Measurements from ENCODE around the gene CHAD. TPM values are rescaled to one million over a fixed set of nuclear protein-coding genes. Genes with fewer than 3 reads are reported as not detected.
"Not testable (repeated sequence)": the region's sequence is repeated elsewhere in the genome, so short reads cannot be mapped to it uniquely, and the experiment has no call there.

Gene CHAD
- total and polyA plus RNA-seq, 2 of the 13 experiments (the other 11 are each of a cell fraction or from before 2014, with no cell fraction given), result 1.4 TPM; not detected in 1

- H3K36me3 ChIP-seq (replicated peaks in 1 of 2; ENCODE audit: control insufficient read depth in 1 of 2, insufficient read depth in 2 of 2, low read length in 2 of 2), result peaks cover 16 to 19% of the 10 kb centered on the region in 2 experiments; a peak in 4 of 5 replicates
- H3K4me2 ChIP-seq (ENCODE audit: low read depth, low read length), result peak overlapping the region; percentile 46
- H3K27me3 ChIP-seq (ENCODE audit: control insufficient read depth in 1 of 2, insufficient read depth in 2 of 2, low read length in 2 of 2); H4K20me1 ChIP-seq (ENCODE audit: insufficient read depth, low read length); H3K79me2 ChIP-seq (ENCODE audit: insufficient read depth, low read length); H3K4me3 ChIP-seq (replicated peaks in 1 of 3; ENCODE audit: insufficient read depth in 1 of 3, low read depth in 2 of 3, low read length in 3 of 3); BruUV-seq (replicated peaks); CTCF ChIA-PET (ENCODE audit: low intra/inter-chr PET ratio, low total read pairs); FAIRE-seq; H3K9me3 ChIP-seq (ENCODE audit: low read length); ATAC-seq; H2AFZ ChIP-seq (ENCODE audit: low read length): not testable (repeated sequence)
- intact Hi-C loops (cut with micrococcal nuclease; ENCODE audit: unreplicated experiment), result loop anchor here (1.0 kb wide), 1 partner anchor 47 kb away; no protein-coding TSS in a partner anchor
- peak overlapping the region; percentile 12; the same call in 1 of the 2 replicates for H3K9ac ChIP-seq (ENCODE audit: insufficient read depth, low read depth, low read length)
- H3K27ac ChIP-seq (ENCODE audit: extremely low read length, insufficient read depth, low read length), result peak overlapping the region; percentile 46
- H3K4me1 ChIP-seq (ENCODE audit: insufficient read depth, low read length), result peaks cover 47% of the 10 kb centered on the region
- peak; percentile 47 for DNase-seq (ENCODE audit: low spot score)
- WGBS (ENCODE audit: low lambda C conversion rate), result 91% methylated on average over 33 of the region's 33 CpGs
- in situ Hi-C loops (cut with HindIII; ENCODE audit: extremely low pct_ligation_motif_present, low pct_unique_long_range_greater_than_20kb), result loop anchor here (5.0 kb wide), 1 partner anchor 79 kb away; the partner anchor contains the start of gene LRRC59
- POLR2A ChIA-PET, result interaction anchor here (1.4 kb wide), 1 partner anchor 16 kb away, joined by 5 read pairs; no protein-coding TSS in a partner anchor
- peak; percentile 12; the same call in 1 of the 2 replicates for TF ChIP-seq ARID4A (CRISPR knock-in tag; IDR thresholded peaks at IDR 0.05; ENCODE audit: borderline replicate concordance)
- peak; percentile 45; the same call in 1 of the 2 replicates for TF ChIP-seq HOXA3 (CRISPR knock-in tag; IDR thresholded peaks at IDR 0.05)
- 0 out of 2 replicates have a peak, but pooled peaks have one; percentile 24 for TF ChIP-seq NCOR1 (IDR thresholded peaks at IDR 0.05; ENCODE audit: borderline replicate concordance, low read length)
- TF ChIP-seq ZBTB38 (CRISPR knock-in tag; IDR thresholded peaks at IDR 0.05), result peak; percentile 32; the same call in 1 of the 2 replicates
- peak; percentile 87 for TF ChIP-seq TFAP4 (IDR thresholded peaks at IDR 0.05; ENCODE audit: borderline replicate concordance, low read depth)
- TF ChIP-seq MTA1 (CRISPR knock-in tag; IDR thresholded peaks at IDR 0.05; ENCODE audit: borderline replicate concordance), result 0 out of 2 replicates have a peak, but pooled peaks have one; percentile 54
- TF ChIP-seq AHDC1 (CRISPR knock-in tag; IDR thresholded peaks at IDR 0.05; ENCODE audit: borderline replicate concordance), result peak; percentile 51; the same call in 1 of the 2 replicates
- TF ChIP-seq HNF4A (CRISPR knock-in tag; IDR thresholded peaks at IDR 0.05), result peak; percentile 71
Measured at GRCh38 chr17:50475775-50476544, 7.3 kb upstream of the CHAD start.
